ENCODE measurements around the gene SEC61A2. TPM values are rescaled to one million over a fixed set of nuclear protein-coding genes. Genes with fewer than 3 reads are reported as not detected.

SEC61A2 gene
- total and polyA plus RNA-seq, 10 of the 15 experiments (the other 5 are each of a cell fraction or from before 2014, with no cell fraction given), result 3.0 to 36.2 (median 8.6) TPM

GRCh38 chr10:12213621-12214020, 84.1 kb downstream of the SEC61A2 start:
- Histone ChIP-seq H3K27me3 (replicated peaks in 1 of 2; ENCODE audit: control insufficient read depth in 2 of 2, insufficient read depth in 2 of 2, low read length in 1 of 2) (no peaks in the 10 kb centered on the region), H3K4me1 (ENCODE audit: control insufficient read depth, insufficient read depth, low read length) (no peaks in the 10 kb centered on the region), H3K9ac (ENCODE audit: control insufficient read depth, insufficient read depth, low read length) (no peak overlapping the region), H3K27ac (ENCODE audit: control insufficient read depth, insufficient read depth) (no peak overlapping the region), H3K4me3 (no peak overlapping the region), H4K20me1 (ENCODE audit: control insufficient read depth, insufficient read depth) (no peaks in the 10 kb centered on the region), H3K4me2 (ENCODE audit: control insufficient read depth, insufficient read depth) (no peak overlapping the region), H3K9me3 (replicated peaks; ENCODE audit: control insufficient read depth, insufficient read depth, low read length) (no peaks in the 10 kb centered on the region), H3K79me2 (ENCODE audit: control insufficient read depth, insufficient read depth, low read length) (peaks cover 5% of the 10 kb centered on the region), H2AFZ (ENCODE audit: control insufficient read depth, low read depth, low read length) (no peak overlapping the region), H3K36me3 (ENCODE audit: control insufficient read depth in 2 of 2, insufficient read depth in 2 of 2, low read length in 1 of 2) (peaks cover 7 to 35% of the 10 kb centered on the region in 2 experiments)
- FAIRE-seq, result no peak
- ChIA-PET CTCF (interaction anchor here (0.8 to 6.9 kb wide), 16 partner anchors 11 to 693 kb away, joined by 3 to 130 read pairs (median 10); partner anchors contain the start of genes CDC123 and NUDT5), RAD21 (ENCODE audit: unreplicated experiment) (interaction anchor here (0.7 to 3.6 kb wide), 5 partner anchors 18 to 688 kb away, joined by 3 to 38 read pairs (median 12); partner anchors contain the start of genes CDC123 and NUDT5), SMC1A (ENCODE audit: uncharacterized antibody, unreplicated experiment) (interaction anchor here (0.7 to 5.8 kb wide), 13 partner anchors 12 to 688 kb away, joined by 3 to 59 read pairs (median 7); no protein-coding TSS in a partner anchor), POLR2A (interaction anchor here (0.5 kb wide), 2 partner anchors 14 to 488 kb away, joined by 3 to 4 read pairs; no protein-coding TSS in a partner anchor)
- in situ Hi-C loops (cut with MboI) (loop anchor here (10.0 kb wide), 1 partner anchor 691 kb away; no protein-coding TSS in a partner anchor), intact Hi-C loops (cut with micrococcal nuclease; ENCODE audit: unreplicated experiment) (loop anchor here (1.0 to 2.0 kb wide), 2 partner anchors 443 to 498 kb away; no protein-coding TSS in a partner anchor)
- no peak for DNase-seq (ENCODE audit: low read depth, low spot score)
- WGBS (ENCODE audit: insufficient coverage, insufficient replicate concordance, low lambda C conversion rate, missing lambda C conversion rate), result 59% methylated on average over 3 of the region's 3 CpGs
- no TSS peak for BruUV-seq (replicated peaks)
- no peak for ATAC-seq
- no peak for TF ChIP-seq ZBTB33 (IDR thresholded peaks at IDR 0.05)
- no peak for TF ChIP-seq MYB (IDR thresholded peaks at IDR 0.05; ENCODE audit: borderline replicate concordance, low read depth, low read length)
- no peak for TF ChIP-seq BRCA1 (IDR thresholded peaks at IDR 0.05; ENCODE audit: low read depth, low read length)
- TF ChIP-seq BACH1 (IDR thresholded peaks at IDR 0.05; ENCODE audit: borderline replicate concordance), result no peak
- TF ChIP-seq RCOR1 (conservative IDR thresholded peaks at IDR 0.05; ENCODE audit: low read depth, low read length), result no peak
- TF ChIP-seq POLR2AphosphoS2 (IDR thresholded peaks at IDR 0.05; ENCODE audit: low read depth, low read length), result no peak
- no peak for TF ChIP-seq POLR2AphosphoS5 (IDR thresholded peaks at IDR 0.05; ENCODE audit: low read length)
- TF ChIP-seq MEF2B (IDR thresholded peaks at IDR 0.05; ENCODE audit: partially characterized antibody, poor library complexity, severe bottlenecking), result no peak
- no peak for TF ChIP-seq TBL1XR1 (IDR thresholded peaks at IDR 0.05; ENCODE audit: low read depth, low read length)
